GM19467 (cell line): ENCODE data around the gene CPSF4L.

Experiments
- ATAC-seq: cut with Tn5 transposase; IDR thresholded peaks from one replicate; pipeline ENCODE4 v1.9.1; 2021; ENCODE audit warnings: mild to moderate bottlenecking, moderate library complexity; ENCODE audit not compliant: unreplicated experiment

CPSF4L gene

GRCh38 chr17:73205459-73205961, 56.2 kb downstream of the CPSF4L start:
- ATAC-seq: no peak

GRCh38 chr17:73203788-73204479, 57.7 kb downstream of the CPSF4L start:
- ATAC-seq: no peak

DNA sequence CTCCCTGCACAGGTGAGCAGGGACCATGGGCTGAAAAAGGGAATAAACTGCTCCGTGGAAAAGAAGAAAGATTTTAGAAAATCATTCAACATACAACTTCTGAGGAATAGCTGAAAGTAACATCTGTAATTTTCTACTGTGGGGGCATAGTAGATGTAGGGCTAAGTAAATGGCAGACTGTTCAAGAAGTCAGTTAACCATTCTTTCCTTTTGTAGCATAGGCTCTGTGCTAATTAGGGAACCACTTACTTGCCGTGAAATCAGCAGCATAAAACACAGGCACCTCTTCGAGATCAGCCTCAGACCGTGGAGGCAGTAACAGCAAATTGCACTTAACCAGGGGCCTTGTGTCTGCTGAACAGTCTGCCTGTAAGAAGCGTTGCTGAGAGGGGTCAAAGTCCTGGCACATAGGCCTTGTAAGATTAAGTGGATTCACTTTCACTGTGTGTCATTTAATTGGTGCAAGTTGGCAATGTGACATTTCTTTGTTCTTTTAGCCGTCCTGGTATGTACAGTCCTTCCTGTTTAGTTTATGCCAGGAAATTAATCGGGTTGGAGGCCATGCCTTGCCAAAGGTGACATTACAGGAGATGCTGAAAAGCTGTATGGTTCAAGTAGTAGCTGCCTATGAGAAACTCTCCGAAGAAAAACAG, 58.4 kb downstream of the CPSF4L start:
- ATAC-seq: no peak

- no peak for ATAC-seq
These were observed 60.2 kb downstream of the CPSF4L start for GRCh38 chr17:73201215-73202069.

- no peak for ATAC-seq
These were observed 61.2 kb downstream of the CPSF4L start for GRCh38 chr17:73200476-73200875.

DNA sequence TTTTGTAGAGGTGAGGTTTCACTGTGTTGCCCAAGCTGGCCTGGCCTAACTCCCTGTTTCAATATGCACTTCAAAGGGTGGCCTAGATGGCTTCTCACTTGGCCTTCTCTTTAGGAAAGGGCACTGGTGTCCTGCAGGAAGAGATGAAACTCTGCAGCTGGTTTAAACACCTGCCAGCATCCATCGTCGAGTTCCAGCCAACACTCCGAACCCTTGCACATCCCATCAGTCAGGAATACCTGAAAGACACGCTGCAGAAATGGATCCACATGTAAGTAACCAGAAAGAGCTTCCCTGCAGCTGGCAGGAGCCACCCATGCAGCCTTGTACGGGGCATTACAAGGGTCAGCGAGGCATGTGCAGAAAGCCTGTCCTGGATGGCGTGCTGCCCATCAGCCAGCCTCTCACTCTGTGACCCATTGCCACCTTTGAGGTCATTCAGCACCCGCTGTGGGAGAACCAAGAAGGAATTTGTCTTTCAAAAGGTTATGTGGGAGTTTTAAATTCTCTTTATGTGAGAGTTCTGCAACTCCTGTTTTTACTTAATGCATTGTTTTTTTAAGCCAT, 61.8 kb downstream of the CPSF4L start:
- no peak for ATAC-seq

- no peak for ATAC-seq
These were observed 62.8 kb downstream of the CPSF4L start for GRCh38 chr17:73198930-73199260.
